NT2/D1 (cell line): ENCODE measurements around the gene KRT14.

Experiments used
- YY1 ChIP-seq: IDR thresholded peaks from 2 replicates; pipeline ENCODE4 v1.6.1; 2011; ENCODE audit not compliant: insufficient read length, insufficient read depth
- ZNF274 ChIP-seq: IDR thresholded peaks from 2 replicates; pipeline ENCODE4 v1.6.1; 2011; ENCODE audit warnings: mild to moderate bottlenecking, low read depth, low read length

GRCh38 chr17:41595585-41595984, 8.9 kb upstream of the KRT14 start:
- TF ChIP-seq YY1, result no peak
- TF ChIP-seq ZNF274, result no peak
